H1 (cell line): ENCODE measurements around the gene MECR. TPM values are rescaled to one million over a fixed set of nuclear protein-coding genes. Genes with fewer than 3 reads are reported as not detected.

Source experiments
- CTCF ChIA-PET: fragments of 300-600 bp; sonication (Branson Sonifier 250); formaldehyde crosslinking; loops from one replicate; lab custom pipeline; 2021; ENCODE audit not compliant: partially characterized antibody; lab: Charles Lee
- POLR2A ChIA-PET: fragments of 300-600 bp; sonication (Branson Sonifier 250); formaldehyde crosslinking; loops from one replicate; lab custom pipeline; 2021; ENCODE audit warnings: inconsistent platforms; ENCODE audit not compliant: partially characterized antibody; lab: Charles Lee
- DNase-seq, 2 experiments: peaks; one replicate each; pipeline versions ENCODE4 v3.0.0 to v3.0.0-alpha.2; 2010 to 2022; ENCODE audit warnings: low spot score in 2 of 2, low read depth in 1 of 2, mixed read lengths in 1 of 2
- FAIRE-seq: peaks from 2 replicates; lab custom pipeline; 2011; peaks lifted over from hg19 to GRCh38; lab: Jason Lieb, UNC
- H2AFZ ChIP-seq: 2 replicates; pipeline ENCODE4 v1.8.1; 2012; ENCODE audit warnings: low read length, inconsistent platforms
- H2AK5ac ChIP-seq: 2 replicates; pipeline ENCODE4 v1.6.1; 2013; ENCODE audit warnings: low read depth, low read length
- H2BK120ac ChIP-seq: replicated peaks from 2 replicates; pipeline ENCODE3; 2013; ENCODE audit warnings: low read depth, low read length, inconsistent platforms
- H2BK12ac ChIP-seq: 2 replicates; pipeline ENCODE4 v1.6.1; 2013; ENCODE audit warnings: low read depth, low read length
- H2BK15ac ChIP-seq: 2 replicates; pipeline ENCODE4 v1.6.1; 2013; ENCODE audit warnings: low read length
- H2BK20ac ChIP-seq: 2 replicates; pipeline ENCODE4 v1.6.1; 2013; ENCODE audit warnings: low read length
- H2BK5ac ChIP-seq: 2 replicates; pipeline ENCODE4 v1.6.1; 2013; ENCODE audit warnings: low read depth, low read length
- H3K14ac ChIP-seq: 2 replicates; pipeline ENCODE4 v1.6.1; 2013; ENCODE audit warnings: inconsistent platforms; ENCODE audit not compliant: insufficient read length
- H3K18ac ChIP-seq: 2 replicates; pipeline ENCODE4 v1.6.1; 2013; ENCODE audit warnings: low read length; ENCODE audit errors: extremely low read depth
- H3K23ac ChIP-seq: 2 replicates; pipeline ENCODE4 v1.6.1; 2013; ENCODE audit warnings: inconsistent platforms; ENCODE audit not compliant: insufficient read length
- H3K23me2 ChIP-seq: 2 replicates; pipeline ENCODE4 v1.6.1; 2013; ENCODE audit warnings: low read depth, low read length
- H3K27ac ChIP-seq: 2 replicates; pipeline ENCODE4 v1.6.1; 2011; ENCODE audit warnings: low read depth, low read length, inconsistent platforms
- H3K27me3 ChIP-seq, 4 experiments: replicated peaks in 1 of 4; 1 replicate in 1 of 4; 2 replicates in 3 of 4; pipeline versions ENCODE4 v1.6.1 to v1.8.1; 2011 to 2013; ENCODE audit warnings: low read length in 3 of 4, mild to moderate bottlenecking in 3 of 4, inconsistent platforms in 2 of 4, mixed read lengths in 2 of 4, moderate library complexity in 1 of 4; ENCODE audit not compliant: control insufficient read depth in 3 of 4, insufficient read depth in 3 of 4; ENCODE audit errors: extremely low read depth in 1 of 4
- H3K36me3 ChIP-seq, 4 experiments: 2 replicates each; pipeline versions ENCODE4 v1.6.1 to v1.8.1; 2011 to 2013; ENCODE audit warnings: mild to moderate bottlenecking in 4 of 4, low read length in 3 of 4, moderate library complexity in 2 of 4, control low read depth in 1 of 4, inconsistent platforms in 1 of 4; ENCODE audit not compliant: insufficient read depth in 4 of 4, control insufficient read depth in 2 of 4
- H3K4ac ChIP-seq: replicated peaks from 2 replicates; pipeline ENCODE3; 2013; ENCODE audit warnings: low read length, low read depth, mixed read lengths, inconsistent platforms; ENCODE audit not compliant: insufficient read length
- H3K4me1 ChIP-seq, 4 experiments: replicated peaks in 1 of 4; 1 replicate in 1 of 4; 2 replicates in 3 of 4; pipeline versions ENCODE4 v1.6.1 to v1.8.1; 2011 to 2013; ENCODE audit warnings: low read length in 3 of 4, inconsistent platforms in 2 of 4, mixed read lengths in 1 of 4; ENCODE audit not compliant: insufficient read depth in 4 of 4, control insufficient read depth in 3 of 4
- H3K4me2 ChIP-seq, 2 experiments: 2 replicates each; pipeline versions ENCODE4 v1.6.1 to v1.8.1; 2011 to 2013; ENCODE audit warnings: low read depth in 2 of 2, low read length in 2 of 2, control low read depth in 1 of 2, inconsistent platforms in 1 of 2, mild to moderate bottlenecking in 1 of 2; ENCODE audit not compliant: insufficient read depth in 1 of 2
- H3K4me3 ChIP-seq, 4 experiments: fragments of 200-600, 300-600 bp in 1 of 4; sonication (generic), shearing (Covaris generic), sonication (Bioruptor Twin) in 1 of 4; 2 replicates each; pipeline versions ENCODE4 v1.5.1 to v1.8.1; 2011 to 2016; ENCODE audit warnings: low read length in 4 of 4, low read depth in 3 of 4, control low read depth in 2 of 4, inconsistent platforms in 2 of 4, mild to moderate bottlenecking in 2 of 4, mixed read lengths in 1 of 4, moderate library complexity in 1 of 4; ENCODE audit not compliant: insufficient read depth in 2 of 4; ENCODE audit errors: extremely low read depth in 1 of 4
- H3K56ac ChIP-seq: replicated peaks from 2 replicates; pipeline ENCODE3; 2013; ENCODE audit warnings: low read depth, mild to moderate bottlenecking, mixed read lengths, low read length, inconsistent platforms; ENCODE audit not compliant: insufficient read length
- H3K79me1 ChIP-seq: 2 replicates; pipeline ENCODE4 v1.6.1; 2013; ENCODE audit warnings: low read depth, low read length, control low read depth
- H3K79me2 ChIP-seq, 2 experiments: 2 replicates each; pipeline versions ENCODE4 v1.6.1 to v1.8.1; 2012 to 2013; ENCODE audit warnings: low read length in 2 of 2, mild to moderate bottlenecking in 2 of 2, inconsistent platforms in 1 of 2; ENCODE audit not compliant: insufficient read depth in 2 of 2, control insufficient read depth in 1 of 2
- H3K9ac ChIP-seq, 4 experiments: replicated peaks in 1 of 4; 1 replicate in 1 of 4; 2 replicates in 3 of 4; pipeline versions ENCODE4 v1.6.1 to v1.8.1; 2011 to 2013; ENCODE audit warnings: low read depth in 3 of 4, low read length in 3 of 4, control low read depth in 2 of 4, mild to moderate bottlenecking in 2 of 4, moderate library complexity in 2 of 4, inconsistent platforms in 1 of 4; ENCODE audit errors: extremely low read depth in 1 of 4
- H3K9me3 ChIP-seq, 2 experiments: 2 replicates each; pipeline versions ENCODE4 v1.6.1 to v1.8.1; 2012 to 2013; ENCODE audit warnings: mild to moderate bottlenecking in 2 of 2, moderate library complexity in 2 of 2, control low read depth in 1 of 2, inconsistent platforms in 1 of 2, low read depth in 1 of 2, low read length in 1 of 2, mixed read lengths in 1 of 2; ENCODE audit not compliant: insufficient read depth in 2 of 2
- H4K20me1 ChIP-seq, 2 experiments: replicated peaks in 1 of 2; 2 replicates each; pipeline versions ENCODE3 to v1.8.1; 2011 to 2013; ENCODE audit warnings: inconsistent platforms in 2 of 2, low read length in 2 of 2, mild to moderate bottlenecking in 1 of 2; ENCODE audit not compliant: insufficient read depth in 2 of 2, control insufficient read depth in 1 of 2
- H4K5ac ChIP-seq: 2 replicates; pipeline ENCODE4 v1.6.1; 2013; ENCODE audit warnings: low read length, low read depth, mixed read lengths, inconsistent platforms; ENCODE audit not compliant: insufficient read length
- H4K8ac ChIP-seq: 2 replicates; pipeline ENCODE4 v1.8.0; 2013; ENCODE audit warnings: mild to moderate bottlenecking, moderate library complexity, low read length, inconsistent platforms; ENCODE audit not compliant: insufficient read depth; ENCODE audit errors: extremely low read depth
- H4K91ac ChIP-seq: replicated peaks from 2 replicates; pipeline ENCODE3; 2013; ENCODE audit warnings: low read length, mixed read lengths, inconsistent platforms; ENCODE audit not compliant: insufficient read length
- GTF2F1 ChIP-seq: IDR thresholded peaks from 2 replicates; pipeline ENCODE4 v1.6.1; 2012; ENCODE audit warnings: low read depth, low read length, improper control_type of control experiment, borderline replicate concordance
- JUN ChIP-seq: IDR thresholded peaks from 2 replicates; pipeline ENCODE4 v1.6.1; 2011; ENCODE audit warnings: low read depth, mild to moderate bottlenecking, improper control_type of control experiment, low read length
- KDM4A ChIP-seq: IDR thresholded peaks from one replicate; pipeline ENCODE4 v1.7.1; 2012; ENCODE audit warnings: low read depth, mild to moderate bottlenecking, moderate library complexity, low read length, inconsistent platforms; ENCODE audit not compliant: severe bottlenecking
- NANOG ChIP-seq: IDR thresholded peaks from 2 replicates; pipeline ENCODE4 v1.6.1; 2011; ENCODE audit warnings: low read length, low read depth, mild to moderate bottlenecking, inconsistent platforms; ENCODE audit not compliant: insufficient read depth, poor library complexity, severe bottlenecking
- NRF1 ChIP-seq: IDR thresholded peaks from 2 replicates; pipeline ENCODE4 v1.6.1; 2011; ENCODE audit warnings: mild to moderate bottlenecking, low read depth, low read length, improper control_type of control experiment
- PHF8 ChIP-seq: fragments of 200-600 bp; sonication (generic); conservative IDR thresholded peaks from 2 replicates; pipeline ENCODE4 v1.7.1; 2012; ENCODE audit warnings: low read depth, mild to moderate bottlenecking, inconsistent platforms, low read length, moderate library complexity
- RBBP5 ChIP-seq: IDR thresholded peaks from 2 replicates; pipeline ENCODE4 v1.7.1; 2012; ENCODE audit warnings: low read depth, mild to moderate bottlenecking, inconsistent platforms, low read length, moderate library complexity, borderline replicate concordance
- SIN3A ChIP-seq, 2 experiments: IDR thresholded peaks in 1 of 2; conservative IDR thresholded peaks in 1 of 2; 2 replicates each; pipeline ENCODE4 v1.6.1; 2011 to 2012; ENCODE audit warnings: low read length in 2 of 2, improper control_type of control experiment in 1 of 2, low read depth in 1 of 2, mild to moderate bottlenecking in 1 of 2
- WGBS, 2 experiments: shearing (Covaris generic) in 1 of 2; methylation state at CpG; one replicate each; pipeline versions ENCODE4 v1.1.6 to v1.1.7; 2013 to 2015; ENCODE audit warnings: low lambda C conversion rate in 2 of 2, mixed read lengths in 2 of 2, inconsistent platforms in 1 of 2, low coverage in 1 of 2, missing lambda C conversion rate in 1 of 2; ENCODE audit not compliant: insufficient replicate concordance in 2 of 2, insufficient coverage in 1 of 2, insufficient read length in 1 of 2; ENCODE audit errors: extremely low coverage in 1 of 2, missing lambda C conversion rate in 1 of 2; 5-methylcytosine and 5-hydroxymethylcytosine counted together
- polyA plus RNA-seq, 7 experiments: library from polyadenylated mRNA; depleted of rRNA in 3 of 7; stranded (reverse) in 5 of 7; unstranded in 2 of 7; fragments of >200 nt in 5 of 7; fragments of 200-250 nt in 2 of 7; gene quantifications; 1 replicate in 5 of 7; 2 replicates in 1 of 7; 4 replicates in 1 of 7; pipeline versions ENCODE4 v1.2.1 to v1.2.3, GENCODE V29; 2011 to 2013; ENCODE audit warnings: missing spikeins in 2 of 7, mixed read lengths in 2 of 7
- total RNA-seq: library from RNA; stranded (reverse); fragmentation: NEBNext Ultra II Directional; extraction: Animal tissue kit (Norgen Biotek cat#: 25700); gene quantifications from 2 replicates; pipeline ENCODE4 v1.2.1, GENCODE V29; 2021
- TF ChIP-seq, protein P1 (sequence below): IDR thresholded peaks from 2 replicates; pipeline ENCODE4 v1.6.1; 2012; ENCODE audit warnings: inconsistent platforms
- TF ChIP-seq, protein P2 (sequence below), 3 experiments: IDR thresholded peaks; 1 replicate in 2 of 3; 2 replicates in 1 of 3; pipeline versions ENCODE4 v1.5.1 to v1.6.1; 2011; ENCODE audit warnings: low read length in 3 of 3, mild to moderate bottlenecking in 3 of 3, inconsistent platforms in 2 of 3, low read depth in 1 of 3, moderate library complexity in 1 of 3; ENCODE audit not compliant: insufficient read depth in 1 of 3; ENCODE audit errors: control extremely low read depth in 1 of 3

MECR gene
- total and polyA plus RNA-seq, 2 of the 8 experiments (the other 6 are each of a cell fraction or from before 2014, with no cell fraction given) = 24.2 to 24.4 TPM

DNA sequence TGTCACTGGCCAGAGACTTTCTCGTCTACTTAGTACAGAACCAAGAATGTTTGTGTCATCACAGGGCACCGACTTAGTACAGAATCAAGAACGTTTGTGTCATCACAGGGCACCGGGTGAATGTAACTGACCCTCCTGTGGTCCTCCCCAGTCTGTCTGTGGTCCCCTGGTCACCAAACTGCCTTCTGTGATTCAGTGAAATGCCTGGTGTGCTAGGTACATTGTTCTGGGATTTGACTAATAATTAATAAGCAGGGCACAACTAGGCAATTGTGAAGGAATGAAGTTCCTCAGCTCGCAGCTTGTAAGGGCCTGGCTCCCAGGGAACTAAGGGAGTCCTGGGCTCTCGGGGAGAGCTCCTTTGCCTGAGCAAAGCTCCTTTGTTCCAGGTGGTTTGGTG lies 7.2 kb downstream of the MECR start:
- Histone ChIP-seq H2BK15ac (no peak overlapping the region), H3K14ac (no peak overlapping the region), H3K4me1 (peaks cover 0 to 8% (median 3%) of the 10 kb centered on the region in 4 experiments; a peak in 2 of 7 replicates), H4K91ac (no peak overlapping the region), H4K8ac (no peak overlapping the region), H2BK5ac (no peak overlapping the region), H4K5ac (no peak overlapping the region), H3K79me2 (no peaks in the 10 kb centered on the region), H3K36me3 (peaks cover 0 to 4% (median 1%) of the 10 kb centered on the region in 4 experiments; a peak in 4 of 8 replicates), H3K9ac (no peak overlapping the region), H3K79me1 (peaks cover 4% of the 10 kb centered on the region; the same call in 1 of the 2 replicates), H4K20me1 (peaks cover 0 to 1% of the 10 kb centered on the region in 2 experiments), H2AK5ac (no peak overlapping the region), H3K27ac (no peak overlapping the region), H2AFZ (no peak overlapping the region), H3K18ac (no peak overlapping the region), H3K27me3 (no peaks in the 10 kb centered on the region), H2BK20ac (no peak overlapping the region), H3K56ac (no peak overlapping the region), H3K4me2 (no peak overlapping the region), H2BK120ac (no peak overlapping the region), H3K4me3 (no peak overlapping the region), H3K4ac (no peak overlapping the region), H3K23ac (no peak overlapping the region), H2BK12ac (no peak overlapping the region), H3K9me3 (no peaks in the 10 kb centered on the region), H3K23me2 (no peaks in the 10 kb centered on the region)
- ChIA-PET POLR2A (interaction anchor here (0.9 kb wide), 1 partner anchor 16 kb away, joined by 3 read pairs; no protein-coding TSS in a partner anchor), CTCF (interaction anchor here (0.6 to 1.7 kb wide), 2 partner anchors 41 to 433 kb away, joined by 4 read pairs; no protein-coding TSS in a partner anchor)
- DNase-seq (no peak), FAIRE-seq (no peak)
- 84% methylated on average over 6 of the region's 6 CpGs; no CpG with 5 or more reads in 1 of the 2 experiments for WGBS, 2 experiments
- TF ChIP-seq, protein P1, sequence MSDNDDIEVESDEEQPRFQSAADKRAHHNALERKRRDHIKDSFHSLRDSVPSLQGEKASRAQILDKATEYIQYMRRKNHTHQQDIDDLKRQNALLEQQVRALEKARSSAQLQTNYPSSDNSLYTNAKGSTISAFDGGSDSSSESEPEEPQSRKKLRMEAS = no peak
- TF ChIP-seq RBBP5 (no peak), NANOG (no peak), SIN3A (conservative IDR thresholded peaks at IDR 0.05 in 1 of 2, IDR thresholded peaks at IDR 0.05 in 1 of 2; ENCODE audit: low read depth in 1 of 2, low read length in 2 of 2) (no peak), GTF2F1 (no peak), JUN (no peak), PHF8 (no peak), KDM4A (no peak), NRF1 (no peak)
- TF ChIP-seq, protein P2, sequence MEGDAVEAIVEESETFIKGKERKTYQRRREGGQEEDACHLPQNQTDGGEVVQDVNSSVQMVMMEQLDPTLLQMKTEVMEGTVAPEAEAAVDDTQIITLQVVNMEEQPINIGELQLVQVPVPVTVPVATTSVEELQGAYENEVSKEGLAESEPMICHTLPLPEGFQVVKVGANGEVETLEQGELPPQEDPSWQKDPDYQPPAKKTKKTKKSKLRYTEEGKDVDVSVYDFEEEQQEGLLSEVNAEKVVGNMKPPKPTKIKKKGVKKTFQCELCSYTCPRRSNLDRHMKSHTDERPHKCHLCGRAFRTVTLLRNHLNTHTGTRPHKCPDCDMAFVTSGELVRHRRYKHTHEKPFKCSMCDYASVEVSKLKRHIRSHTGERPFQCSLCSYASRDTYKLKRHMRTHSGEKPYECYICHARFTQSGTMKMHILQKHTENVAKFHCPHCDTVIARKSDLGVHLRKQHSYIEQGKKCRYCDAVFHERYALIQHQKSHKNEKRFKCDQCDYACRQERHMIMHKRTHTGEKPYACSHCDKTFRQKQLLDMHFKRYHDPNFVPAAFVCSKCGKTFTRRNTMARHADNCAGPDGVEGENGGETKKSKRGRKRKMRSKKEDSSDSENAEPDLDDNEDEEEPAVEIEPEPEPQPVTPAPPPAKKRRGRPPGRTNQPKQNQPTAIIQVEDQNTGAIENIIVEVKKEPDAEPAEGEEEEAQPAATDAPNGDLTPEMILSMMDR (IDR thresholded peaks at IDR 0.05; ENCODE audit: control extremely low read depth in 1 of 3, insufficient read depth in 1 of 3, low read depth in 1 of 3, low read length in 3 of 3) = no peak
